Right lobe of liver (tissue), 4 donors: ENCODE results near the gene ATG2A.

Source experiments
- CTCF ChIP-seq, 4 donors: fragments of 200-600 bp in 3 of 4; fragments of 450-650 bp in 1 of 4; IDR thresholded peaks; one replicate each; pipeline versions ENCODE4 v1.5.1 to v1.8.0; 2016 to 2022; ENCODE audit warnings: antibody characterized with exemption in 4 of 4, mild to moderate bottlenecking in 2 of 4
- POLR2A ChIP-seq: fragments of 450-650 bp; IDR thresholded peaks from one replicate; pipeline ENCODE4 v1.6.1; 2017; ENCODE audit warnings: antibody characterized with exemption, mild to moderate bottlenecking
- donor health status: DM: no; HTN: no; CAD: no.
- donor health status: DM: no; HTN: no; CAD: no.
- donor health status: DM: no; HTN: yes; CAD: no.

DNA sequence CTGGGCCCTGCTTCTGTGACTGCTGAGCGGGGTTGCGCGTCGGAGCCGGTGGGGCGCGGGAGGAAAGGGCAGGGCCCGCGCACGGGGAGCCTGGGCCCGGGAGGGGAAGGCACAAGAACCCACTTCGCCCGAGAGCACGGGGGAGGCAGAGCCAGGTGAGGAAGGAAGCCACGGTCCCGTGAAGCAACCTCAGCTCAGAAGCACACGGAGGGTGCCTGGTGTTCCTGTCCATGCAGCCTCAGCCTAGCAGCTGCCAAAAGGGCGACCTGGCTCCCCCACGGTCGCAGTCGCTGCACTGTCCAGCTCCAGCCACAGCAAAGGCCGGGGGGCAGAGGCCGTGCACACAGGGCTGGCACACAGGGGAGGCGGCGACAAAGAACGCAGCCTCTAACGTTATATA lies 63.3 kb downstream of the ATG2A start:
- TF ChIP-seq CTCF (IDR thresholded peaks at IDR 0.05) (no peak), POLR2A (no peak)
